ENCODE results near the gene TBC1D19. TPM values are rescaled to one million over a fixed set of nuclear protein-coding genes. Genes with fewer than 3 reads are reported as not detected.
"Not testable (repeated sequence)": the region's sequence is repeated elsewhere in the genome, so short reads cannot be mapped to it uniquely, and the experiment has no call there.

TBC1D19 gene
- total RNA-seq, 1 donor: 67.1 TPM

- DNase-seq (ENCODE audit: low read depth): no peak
- no peak overlapping the region for H3K4me3 ChIP-seq (ENCODE audit: low read depth, low read length)
- no peak for TF ChIP-seq CTCF (IDR thresholded peaks at IDR 0.05; ENCODE audit: insufficient read depth, low read length)
Measured at GRCh38 chr4:26611372-26611771, 27.5 kb downstream of the TBC1D19 start.

- no peak for DNase-seq (ENCODE audit: low read depth)
- TF ChIP-seq CTCF (IDR thresholded peaks at IDR 0.05; ENCODE audit: insufficient read depth, low read length): no peak
- no peak overlapping the region for H3K4me3 ChIP-seq (ENCODE audit: low read depth, low read length)
Measured at GRCh38 chr4:26611885-26612284, 28.0 kb downstream of the TBC1D19 start.

GRCh38 chr4:26613237-26613636 is 29.4 kb downstream of the TBC1D19 start:
- TF ChIP-seq CTCF (IDR thresholded peaks at IDR 0.05; ENCODE audit: insufficient read depth, low read length): no peak
- no peak overlapping the region for H3K4me3 ChIP-seq (ENCODE audit: low read depth, low read length)
- DNase-seq (ENCODE audit: low read depth): peak; percentile 34

GRCh38 chr4:26613735-26614134 is 29.9 kb downstream of the TBC1D19 start:
- no peak overlapping the region for H3K4me3 ChIP-seq (ENCODE audit: low read depth, low read length)
- DNase-seq (ENCODE audit: low read depth): no peak
- TF ChIP-seq CTCF (IDR thresholded peaks at IDR 0.05; ENCODE audit: insufficient read depth, low read length): no peak

- no peak for TF ChIP-seq CTCF (IDR thresholded peaks at IDR 0.05; ENCODE audit: insufficient read depth, low read length)
- no peak overlapping the region for H3K4me3 ChIP-seq (ENCODE audit: low read depth, low read length)
- DNase-seq (ENCODE audit: low read depth): peak; percentile 32
Measured at GRCh38 chr4:26619784-26620183, 35.9 kb downstream of the TBC1D19 start.

GRCh38 chr4:26621366-26621765 is 37.5 kb downstream of the TBC1D19 start:
- no peak overlapping the region for H3K4me3 ChIP-seq (ENCODE audit: low read depth, low read length)
- TF ChIP-seq CTCF (IDR thresholded peaks at IDR 0.05; ENCODE audit: insufficient read depth, low read length): no peak
- DNase-seq (ENCODE audit: low read depth): no peak

GRCh38 chr4:26622913-26623312 is 39.0 kb downstream of the TBC1D19 start:
- no peak for DNase-seq (ENCODE audit: low read depth)
- no peak overlapping the region for H3K4me3 ChIP-seq (ENCODE audit: low read depth, low read length)
- TF ChIP-seq CTCF (IDR thresholded peaks at IDR 0.05; ENCODE audit: insufficient read depth, low read length): no peak

GRCh38 chr4:26626658-26627057 is 42.8 kb downstream of the TBC1D19 start:
- not testable (repeated sequence) for H3K4me3 ChIP-seq (ENCODE audit: low read depth, low read length); DNase-seq (ENCODE audit: low read depth)

Data from fibroblast of the aortic adventitia (primary cell).